PC-3 (cell line): ENCODE measurements around the gene SIRT2. TPM values are rescaled to one million over a fixed set of nuclear protein-coding genes. Genes with fewer than 3 reads are reported as not detected.

Experiments
- ATAC-seq: fragments of 200-7000 bp; cut with Tn5 transposase; 2 replicates; pipeline ENCODE4 v1.9.1; 2020; ENCODE audit warnings: mild to moderate bottlenecking, moderate library complexity
- BruUV-seq: library from RNA; stranded (reverse); fragments of 400-500 nt; replicated peaks from 2 replicates; lab custom pipeline; 2021; lab: Mats Ljungman, UMichigan
- CTCF ChIA-PET: fragments of 300-600 bp; sonication (Branson Sonifier 250); formaldehyde crosslinking; loops from one replicate; lab custom pipeline; 2022; ENCODE audit warnings: antibody characterized with exemption; lab: Charles Lee
- POLR2A ChIA-PET: fragments of 300-600 bp; sonication (Branson Sonifier 250); formaldehyde crosslinking; loops from one replicate; lab custom pipeline; 2022; ENCODE audit warnings: antibody characterized with exemption; ENCODE audit not compliant: unreplicated experiment; lab: Charles Lee
- DNase-seq: peaks from one replicate; pipeline ENCODE4 v3.0.0-alpha.2; 2015
- H2AFZ ChIP-seq: fragments of 300-600 bp; sonication (generic); 2 replicates; pipeline ENCODE4 v1.6.0; 2016; ENCODE audit warnings: antibody characterized with exemption, low read length
- H3F3A ChIP-seq: fragments of 300-600 bp; sonication (generic); one replicate; pipeline ENCODE4 v1.6.0; 2017; ENCODE audit warnings: antibody characterized with exemption, low read length, control low read depth, mild to moderate bottlenecking; ENCODE audit not compliant: unreplicated experiment
- H3K27ac ChIP-seq: fragments of 300-600 bp; sonication (generic); 2 replicates; pipeline ENCODE4 v1.5.1; 2016; ENCODE audit warnings: mild to moderate bottlenecking, low read length
- H3K27me3 ChIP-seq: fragments of 300-600 bp; sonication (generic); 2 replicates; pipeline ENCODE4 v1.6.1; 2016; ENCODE audit warnings: low read length, mixed read lengths
- H3K36me3 ChIP-seq: fragments of 300-600 bp; sonication (generic); 2 replicates; pipeline ENCODE4 v1.6.1; 2016; ENCODE audit warnings: low read depth, mixed run types, low read length, mixed read lengths
- H3K4me1 ChIP-seq: fragments of 300-600 bp; sonication (generic); 2 replicates; pipeline ENCODE4 v1.5.1; 2016; ENCODE audit warnings: low read length; ENCODE audit not compliant: insufficient read depth
- H3K4me2 ChIP-seq: fragments of 300-600 bp; sonication (generic); 2 replicates; pipeline ENCODE4 v1.6.0; 2016; ENCODE audit warnings: low read length
- H3K4me3 ChIP-seq: fragments of 300-600 bp; sonication (generic); 2 replicates; pipeline ENCODE4 v1.5.1; 2016; ENCODE audit warnings: mild to moderate bottlenecking, low read length, mixed read lengths
- H3K79me2 ChIP-seq: fragments of 300-600 bp; sonication (generic); 2 replicates; pipeline ENCODE4 v1.6.1; 2017; ENCODE audit warnings: low read length, mixed read lengths
- H3K9ac ChIP-seq: fragments of 300-600 bp; sonication (generic); 2 replicates; pipeline ENCODE4 v1.6.0; 2016; ENCODE audit warnings: mild to moderate bottlenecking, low read length
- H3K9me2 ChIP-seq: fragments of 300-600 bp; sonication (generic); replicated peaks from 2 replicates; pipeline ENCODE4 v1.6.1; 2016; ENCODE audit warnings: mixed run types, low read length, mixed read lengths
- H3K9me3 ChIP-seq: fragments of 300-600 bp; sonication (generic); 2 replicates; pipeline ENCODE4 v1.6.1; 2016; ENCODE audit warnings: low read length, mixed read lengths
- H4K20me1 ChIP-seq: fragments of 300-600 bp; sonication (generic); 2 replicates; pipeline ENCODE4 v1.6.1; 2016; ENCODE audit warnings: low read length, mixed read lengths
- CTCF ChIP-seq: fragments of 300-600 bp; sonication (generic); conservative IDR thresholded peaks from 2 replicates; pipeline ENCODE4 v1.5.1; 2017; ENCODE audit warnings: antibody characterized with exemption, low read depth, mild to moderate bottlenecking, low read length
- EZH2 ChIP-seq: fragments of 300-600 bp; sonication (generic); IDR thresholded peaks from one replicate; pipeline ENCODE4 v1.6.1; 2017; ENCODE audit warnings: antibody characterized with exemption, mild to moderate bottlenecking, low read length; ENCODE audit not compliant: unreplicated experiment
- EZH2phosphoT487 ChIP-seq: fragments of 300-600 bp; sonication (generic); IDR thresholded peaks from 2 replicates; pipeline ENCODE4 v1.6.1; 2018; ENCODE audit warnings: mild to moderate bottlenecking, antibody characterized with exemption, low read length, borderline replicate concordance
- intact Hi-C: fragments of 100-400 bp; cut with micrococcal nuclease; formaldehyde crosslinking; loops from 2 replicates; pipeline ENCODE4 v1.9.0; 2023
- total RNA-seq: library from RNA; depleted of rRNA; stranded (reverse); fragments of >200 nt; gene quantifications from 2 replicates; pipeline ENCODE4 v1.2.3, GENCODE V29; 2014

The SIRT2 gene
- total RNA-seq, 1 experiment from 2014 or later: 37.9 TPM

DNA sequence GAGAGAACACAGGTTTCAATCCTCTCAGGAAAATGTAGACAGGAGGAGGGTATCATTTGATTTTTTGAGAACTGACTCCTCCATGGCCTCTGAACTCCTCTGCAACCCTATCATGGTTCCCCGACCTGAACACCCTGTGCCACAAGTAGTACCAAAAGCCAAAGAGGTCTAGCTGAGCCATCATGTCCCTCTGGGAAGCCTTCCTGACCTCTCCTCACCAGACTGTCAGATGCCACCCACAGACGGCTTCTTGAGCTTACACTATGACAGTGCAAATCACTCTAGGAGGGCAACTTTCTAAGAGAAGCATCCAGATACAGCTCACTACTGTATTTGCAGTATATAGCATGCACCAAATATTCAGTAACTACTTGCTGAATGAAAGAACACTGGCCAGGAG, 53.3 kb downstream of the SIRT2 start:
- BruUV-seq: no TSS peak
- H3K27me3 ChIP-seq: no peaks in the 10 kb centered on the region
- POLR2A ChIA-PET: no interaction called here
- no peak overlapping the region for H3K4me3 ChIP-seq
- no peak for TF ChIP-seq CTCF
- TF ChIP-seq EZH2: no peak
- TF ChIP-seq EZH2phosphoT487: no peak
- H3K4me1 ChIP-seq: peaks cover 27% of the 10 kb centered on the region
- peaks cover 8% of the 10 kb centered on the region for H3F3A ChIP-seq
- no peak overlapping the region for H3K9ac ChIP-seq
- peaks cover 39% of the 10 kb centered on the region; the same call in 1 of the 2 replicates for H4K20me1 ChIP-seq
- H3K9me2 ChIP-seq: no peaks in the 10 kb centered on the region
- intact Hi-C loops: no loop called here
- no peaks in the 10 kb centered on the region for H3K9me3 ChIP-seq
- H2AFZ ChIP-seq: no peak overlapping the region
- no peak overlapping the region for H3K4me2 ChIP-seq
- CTCF ChIA-PET: no interaction called here
- H3K36me3 ChIP-seq: peaks cover 64% of the 10 kb centered on the region
- peaks cover 81% of the 10 kb centered on the region for H3K79me2 ChIP-seq
- ATAC-seq (no peak), DNase-seq (no peak)
- H3K27ac ChIP-seq: no peak overlapping the region

- Histone ChIP-seq H3K9me2 (no peaks in the 10 kb centered on the region), H3K36me3 (peaks cover 67% of the 10 kb centered on the region), H3K4me2 (no peak overlapping the region), H3K79me2 (peaks cover 78% of the 10 kb centered on the region), H3K9ac (no peak overlapping the region), H4K20me1 (peaks cover 39% of the 10 kb centered on the region; the same call in 1 of the 2 replicates), H3K4me3 (no peak overlapping the region), H3K4me1 (peaks cover 22% of the 10 kb centered on the region), H2AFZ (no peak overlapping the region), H3K27ac (no peak overlapping the region), H3K9me3 (no peaks in the 10 kb centered on the region), H3K27me3 (no peaks in the 10 kb centered on the region), H3F3A (peaks cover 8% of the 10 kb centered on the region)
- ChIA-PET CTCF (no interaction called here), POLR2A (no interaction called here)
- ATAC-seq (no peak), DNase-seq (no peak)
- no peak for TF ChIP-seq EZH2
- no peak for TF ChIP-seq EZH2phosphoT487
- TF ChIP-seq CTCF: no peak
- intact Hi-C loops: no loop called here
- no TSS peak for BruUV-seq
These were observed 53.9 kb downstream of the SIRT2 start for GRCh38 chr19:38845374-38846024.

GRCh38 chr19:38844093-38844686, 55.2 kb downstream of the SIRT2 start:
- Histone ChIP-seq H3K9me3 (no peaks in the 10 kb centered on the region), H3K4me2 (no peak overlapping the region), H3K27me3 (no peaks in the 10 kb centered on the region), H2AFZ (no peak overlapping the region), H3K36me3 (peaks cover 71% of the 10 kb centered on the region), H4K20me1 (peaks cover 39% of the 10 kb centered on the region; the same call in 1 of the 2 replicates), H3F3A (peaks cover 9% of the 10 kb centered on the region), H3K9me2 (no peaks in the 10 kb centered on the region), H3K4me3 (no peak overlapping the region), H3K79me2 (peaks cover 78% of the 10 kb centered on the region), H3K27ac (no peak overlapping the region), H3K4me1 (peaks cover 29% of the 10 kb centered on the region), H3K9ac (no peak overlapping the region)
- TF ChIP-seq CTCF: no peak
- TF ChIP-seq EZH2: no peak
- no peak for TF ChIP-seq EZH2phosphoT487
- no TSS peak for BruUV-seq
- POLR2A ChIA-PET: no interaction called here
- ATAC-seq (no peak), DNase-seq (no peak)
- CTCF ChIA-PET: no interaction called here
- intact Hi-C loops: no loop called here
